K562 (cell line): ENCODE measurements around the gene KRTAP19-8. TPM values are rescaled to one million over a fixed set of nuclear protein-coding genes. Genes with fewer than 3 reads are reported as not detected.

Experiments used
- ATAC-seq: fragments of 200-7000 bp; cut with Tn5 transposase; 3 replicates; pipeline ENCODE4 v1.9.1; 2020; ENCODE audit warnings: moderate library complexity
- BruUV-seq: library from RNA; stranded (reverse); fragments of 400-500 nt; replicated peaks from 2 replicates; lab custom pipeline; 2021; lab: Mats Ljungman, UMichigan
- CTCF ChIA-PET: fragments of 300-600 bp; formaldehyde crosslinking; extraction: SDS; loops from one replicate; lab custom pipeline; 2021; ENCODE audit warnings: low intra/inter-chr PET ratio; lab: Yijun Ruan, JAX
- POLR2A ChIA-PET: fragments of 300-600, 350-650 bp; sonication (Branson Sonifier 250); formaldehyde crosslinking; extraction: SDS; loops from one replicate; lab custom pipeline; 2021; ENCODE audit warnings: antibody characterized with exemption, inconsistent platforms; lab: Yijun Ruan, JAX
- DNase-seq, 4 experiments: peaks; one replicate each; pipeline versions ENCODE4 v3.0.0 to v3.0.0-alpha.2; 2011 to 2018; ENCODE audit warnings: low spot score in 3 of 4, mixed read lengths in 3 of 4; ENCODE audit errors: extremely low read depth in 1 of 4
- FAIRE-seq: peaks from 2 replicates; lab custom pipeline; 2011; peaks lifted over from hg19 to GRCh38; lab: Jason Lieb, UNC
- H2AFZ ChIP-seq: 2 replicates; pipeline ENCODE4 v1.6.0; 2011; ENCODE audit warnings: low read depth, low read length, control low read depth, inconsistent platforms
- H3K27ac ChIP-seq: fragments of 200-600 bp; 3 replicates; pipeline ENCODE4 v1.8.0; 2011; ENCODE audit warnings: low read depth, mild to moderate bottlenecking, control low read depth, inconsistent platforms, low read length, moderate library complexity, mixed read lengths; ENCODE audit errors: extremely low read depth
- H3K27me3 ChIP-seq, 2 experiments: fragments of 300-600 bp in 1 of 2; 2 replicates in 1 of 2; 3 replicates in 1 of 2; pipeline versions ENCODE4 v1.6.0 to v1.8.0; 2011; ENCODE audit warnings: inconsistent platforms in 2 of 2, low read length in 2 of 2, mild to moderate bottlenecking in 1 of 2, mixed read lengths in 1 of 2, moderate library complexity in 1 of 2; ENCODE audit not compliant: control insufficient read depth in 2 of 2, insufficient read depth in 2 of 2
- H3K36me3 ChIP-seq: fragments of 300-600 bp; 3 replicates; pipeline ENCODE4 v1.8.0; 2011; ENCODE audit warnings: mild to moderate bottlenecking, low read length, inconsistent platforms; ENCODE audit not compliant: control insufficient read depth, insufficient read depth
- H3K4me1 ChIP-seq, 2 experiments: fragments of 200-600 bp in 1 of 2; replicated peaks in 1 of 2; 2 replicates in 1 of 2; 3 replicates in 1 of 2; pipeline versions ENCODE4 v1.5.1 to v1.8.0; 2011; ENCODE audit warnings: inconsistent platforms in 2 of 2, low read length in 2 of 2, mild to moderate bottlenecking in 1 of 2, mixed read lengths in 1 of 2, moderate library complexity in 1 of 2; ENCODE audit not compliant: control insufficient read depth in 2 of 2, insufficient read depth in 2 of 2
- H3K4me2 ChIP-seq: 2 replicates; pipeline ENCODE4 v1.6.1; 2011; ENCODE audit warnings: low read length, control low read depth, inconsistent platforms, mixed read lengths; ENCODE audit not compliant: insufficient read depth
- H3K4me3 ChIP-seq: fragments of 200-600 bp; sonication (generic), shearing (Covaris generic); 2 replicates; pipeline ENCODE4 v1.5.1; 2016; ENCODE audit warnings: control low read depth, inconsistent platforms
- H3K79me2 ChIP-seq: fragments of 200-600 bp; 3 replicates; pipeline ENCODE4 v1.8.0; 2011; ENCODE audit warnings: low read length, inconsistent platforms; ENCODE audit not compliant: control insufficient read depth, insufficient read depth
- H3K9ac ChIP-seq, 2 experiments: 2 replicates each; pipeline versions ENCODE4 v1.6.0 to v1.6.1; 2011; ENCODE audit warnings: low read depth in 2 of 2, low read length in 2 of 2, control low read depth in 1 of 2, inconsistent platforms in 1 of 2, mild to moderate bottlenecking in 1 of 2, mixed read lengths in 1 of 2; ENCODE audit not compliant: insufficient read depth in 1 of 2
- H3K9me1 ChIP-seq: one replicate; pipeline ENCODE4 v1.6.0; 2011; ENCODE audit warnings: inconsistent platforms, mild to moderate bottlenecking, low read length, moderate library complexity; ENCODE audit not compliant: control insufficient read depth, insufficient read depth
- H3K9me3 ChIP-seq: replicated peaks from 2 replicates; pipeline ENCODE4 v1.5.1; 2011; ENCODE audit warnings: low read depth, low read length, inconsistent platforms; ENCODE audit not compliant: control insufficient read depth, insufficient read depth
- H4K20me1 ChIP-seq: replicated peaks from 2 replicates; pipeline ENCODE4 v1.6.1; 2011; ENCODE audit warnings: low read length, inconsistent platforms, mixed read lengths; ENCODE audit not compliant: control insufficient read depth, insufficient read depth
- BRF1 ChIP-seq: IDR thresholded peaks from 3 replicates; pipeline ENCODE4 v1.6.1; 2011; ENCODE audit warnings: borderline replicate concordance, mild to moderate bottlenecking; ENCODE audit not compliant: insufficient read length; ENCODE audit errors: extremely low read depth
- CBX1 ChIP-seq: sonication (generic); IDR thresholded peaks from 2 replicates; pipeline ENCODE4 v1.6.1; 2016; ENCODE audit warnings: antibody characterized with exemption, low read depth, mild to moderate bottlenecking
- CREB1 ChIP-seq, 2 experiments: sonication (generic) in 1 of 2; formaldehyde crosslinking in 1 of 2; IDR thresholded peaks; 2 replicates each; pipeline versions ENCODE4 v1.6.1 to v1.8.0; 2012 to 2022; ENCODE audit warnings: inconsistent platforms in 1 of 2, mild to moderate bottlenecking in 1 of 2, missing genetic modification reagents in 1 of 2, moderate library complexity in 1 of 2
- E2F3 ChIP-seq: fragments of 250-450 bp; sonication (Bioruptor Pico); IDR thresholded peaks from 2 replicates; pipeline ENCODE4 v1.4.0; 2020; ENCODE audit warnings: mild to moderate bottlenecking
- FOXJ2 ChIP-seq: fragments of 200-800 bp; sonication (Bioruptor generic); IDR thresholded peaks from 2 replicates; pipeline ENCODE4 v1.6.1; 2016; ENCODE audit warnings: missing genetic modification characterization, missing compliant biosample characterization
- GMEB1 ChIP-seq: fragments of 250-450 bp; sonication (Bioruptor Pico); IDR thresholded peaks from 2 replicates; pipeline ENCODE4 v1.4.0; 2020; ENCODE audit warnings: mild to moderate bottlenecking
- KLF16 ChIP-seq: IDR thresholded peaks from 2 replicates; pipeline ENCODE4 v1.6.1; 2016; ENCODE audit warnings: antibody characterized with exemption
- NR2C2 ChIP-seq, 2 experiments: fragments of 200-800 bp in 1 of 2; sonication (Bioruptor generic) in 1 of 2; sonication (generic) in 1 of 2; formaldehyde crosslinking in 1 of 2; IDR thresholded peaks; 2 replicates each; pipeline versions ENCODE4 v1.6.1 to v1.8.0; 2016 to 2022; ENCODE audit warnings: mild to moderate bottlenecking in 1 of 2, missing compliant biosample characterization in 1 of 2, missing genetic modification characterization in 1 of 2, missing genetic modification reagents in 1 of 2
- SNAPC5 ChIP-seq: fragments of 250-450 bp; sonication (Bioruptor Pico); IDR thresholded peaks from 2 replicates; pipeline ENCODE4 v1.8.0; 2021; ENCODE audit warnings: moderate library complexity, mild to moderate bottlenecking, inconsistent platforms
- TFAM ChIP-seq: fragments of 250-450 bp; sonication (Bioruptor Pico); conservative IDR thresholded peaks from 2 replicates; pipeline ENCODE4 v1.5.0; 2021; ENCODE audit warnings: mild to moderate bottlenecking, moderate library complexity
- ZNF23 ChIP-seq: fragments of 250-450 bp; sonication (Bioruptor Pico); IDR thresholded peaks from 2 replicates; pipeline ENCODE4 v1.4.0; 2020; ENCODE audit warnings: mild to moderate bottlenecking
- ZNF407 ChIP-seq: fragments of 450-650 bp; IDR thresholded peaks from 2 replicates; pipeline ENCODE4 v1.6.1; 2016; ENCODE audit warnings: low read depth
- WGBS: fragments of 100-300 bp; shearing (Covaris generic); methylation state at CpG from one replicate; pipeline ENCODE4 v1.1.6; 2016; ENCODE audit warnings: low coverage, mixed read lengths; ENCODE audit not compliant: insufficient coverage; ENCODE audit errors: missing lambda C conversion rate; 5-methylcytosine and 5-hydroxymethylcytosine counted together
- in situ Hi-C: fragments of 300-500 bp; cut with MboI; formaldehyde crosslinking; loops from 4 replicates; pipeline ENCODE4 v1.15.0; 2018; ENCODE audit warnings: inconsistent platforms, mixed read lengths
- intact Hi-C: fragments of 100-400 bp; cut with micrococcal nuclease; formaldehyde crosslinking; loops from 2 replicates; pipeline ENCODE4 v1.14.2; 2022
- polyA plus RNA-seq, 8 experiments: library from polyadenylated mRNA; depleted of rRNA in 4 of 8; stranded (reverse) in 5 of 8; unstranded in 3 of 8; fragments of >200 nt; fragmentation: Nextera tagmentation in 2 of 8; fragmentation: Illumina TruSeq in 1 of 8; extraction: Ambion mirVana in 2 of 8; extraction: Trizol in 1 of 8; gene quantifications; 2 replicates each; pipeline versions ENCODE4 v1.2.1 to v1.2.3, GENCODE V29; 2011 to 2014; ENCODE audit warnings: inconsistent platforms in 1 of 8, missing spikeins in 1 of 8
- total RNA-seq, 7 experiments: library from RNA; depleted of rRNA in 6 of 7; stranded (reverse); fragments of >200 nt in 6 of 7; fragmentation: Illumina TruSeq in 2 of 7; extraction: Trizol in 2 of 7; gene quantifications; 2 replicates each; pipeline versions ENCODE4 v1.2.1 to v1.2.3, GENCODE V29; 2011 to 2021; ENCODE audit warnings: low replicate concordance in 1 of 7

The KRTAP19-8 gene
- total and polyA plus RNA-seq, 9 of the 15 experiments (the other 6 are each of a cell fraction or from before 2014, with no cell fraction given), result not detected

GRCh38 chr21:31008355-31008754 is 29.9 kb downstream of the KRTAP19-8 start (continued):
- TF ChIP-seq FOXJ2 (tag), result no peak
- TF ChIP-seq ZNF23 (CRISPR knock-in tag), result no peak
- TF ChIP-seq KLF16, result no peak
- no peak for TF ChIP-seq CBX1
- no peak for TF ChIP-seq BRF1
- TF ChIP-seq, all 486 proteins: peak for 0

GRCh38 chr21:31005019-31005418 is 33.3 kb downstream of the KRTAP19-8 start:
- H3K27me3 ChIP-seq, result no peaks in the 10 kb centered on the region
- ATAC-seq (no peak), DNase-seq (no peak), FAIRE-seq (no peak)
- ChIA-PET CTCF (interaction anchor here (0.6 kb wide), 1 partner anchor 612 kb away, joined by 3 read pairs; no protein-coding TSS in a partner anchor), POLR2A (no interaction called here)
- no peaks in the 10 kb centered on the region for H3K9me1 ChIP-seq
- no peak overlapping the region for H3K9ac ChIP-seq
- intact Hi-C loops, result no loop called here
- no peaks in the 10 kb centered on the region for H4K20me1 ChIP-seq
- no peak overlapping the region for H2AFZ ChIP-seq
- no peaks in the 10 kb centered on the region for H3K4me1 ChIP-seq
- no peak overlapping the region for H3K4me2 ChIP-seq
- no peaks in the 10 kb centered on the region for H3K36me3 ChIP-seq
- BruUV-seq, result no TSS peak
- no peak overlapping the region for H3K4me3 ChIP-seq
- in situ Hi-C loops, result no loop called here
- TF ChIP-seq CREB1 (IDR thresholded peaks at IDR 0.05) (no peak), CREB1 (CRISPR knock-in tag; IDR thresholded peaks at IDR 0.05) (no peak), TFAM (CRISPR knock-in tag) (no peak), GMEB1 (no peak), SNAPC5 (CRISPR knock-in tag) (no peak), E2F3 (CRISPR knock-in tag) (no peak), NR2C2 (CRISPR knock-in tag; IDR thresholded peaks at IDR 0.05) (no peak), NR2C2 (tag; IDR thresholded peaks at IDR 0.05) (no peak), ZNF407 (no peak)
- H3K27ac ChIP-seq, result no peak overlapping the region
- 2% methylated on average over 5 of the region's 5 CpGs for WGBS
- H3K9me3 ChIP-seq, result no peaks in the 10 kb centered on the region; the same call in 1 of the 2 replicates
- no peaks in the 10 kb centered on the region for H3K79me2 ChIP-seq
